OCI-LY7 (cell line): ENCODE data around the gene ITLN1.

ENCODE experiments used
- CTCF ChIP-seq: fragments of 200-600 bp; sonication (generic); conservative IDR thresholded peaks from 2 replicates; pipeline ENCODE4 v1.5.1; 2014; ENCODE audit warnings: mild to moderate bottlenecking, antibody characterized with exemption, low read length, moderate library complexity, mixed read lengths
- EZH2phosphoT487 ChIP-seq: fragments of 200-600 bp; sonication (generic); IDR thresholded peaks from 2 replicates; pipeline ENCODE4 v1.6.1; 2018; ENCODE audit warnings: low read depth, borderline replicate concordance, mild to moderate bottlenecking, mixed run types, antibody characterized with exemption, low read length, moderate library complexity, mixed read lengths

GRCh38 chr1:160876311-160876710 is 8.7 kb downstream of the ITLN1 start:
- TF ChIP-seq CTCF (no peak), EZH2phosphoT487 (no peak)
